GM21786 (cell line): ENCODE data around the gene EIF5AL1.
"Not testable (repeated sequence)": the region's sequence is repeated elsewhere in the genome, so short reads cannot be mapped to it uniquely, and the experiment has no call there.

Source experiments
- ATAC-seq: cut with Tn5 transposase; IDR thresholded peaks from one replicate; pipeline ENCODE4 v1.9.1; 2021; ENCODE audit not compliant: unreplicated experiment

The EIF5AL1 gene

GRCh38 chr10:79487296-79488194, 24.8 kb upstream of the EIF5AL1 start:
- ATAC-seq: peak; percentile 63

- no peak for ATAC-seq
These were observed 24.0 kb upstream of the EIF5AL1 start for GRCh38 chr10:79488336-79488735.

- ATAC-seq: no peak
These were observed 23.5 kb upstream of the EIF5AL1 start for GRCh38 chr10:79488870-79489269.

- ATAC-seq: no peak
These were observed 21.8 kb upstream of the EIF5AL1 start for GRCh38 chr10:79490400-79491142.

- ATAC-seq: no peak
These were observed 21.0 kb upstream of the EIF5AL1 start for GRCh38 chr10:79491143-79491835.

- no peak for ATAC-seq
These were observed 20.1 kb upstream of the EIF5AL1 start for GRCh38 chr10:79492256-79492655.

- ATAC-seq: no peak
These were observed 19.5 kb upstream of the EIF5AL1 start for GRCh38 chr10:79492839-79493238.

- no peak for ATAC-seq
These were observed 18.5 kb upstream of the EIF5AL1 start for GRCh38 chr10:79493806-79494205.

GRCh38 chr10:79494871-79495705, 17.2 kb upstream of the EIF5AL1 start:
- ATAC-seq: no peak

GRCh38 chr10:79495791-79496190, 16.5 kb upstream of the EIF5AL1 start:
- ATAC-seq: no peak

- no peak for ATAC-seq
These were observed 15.4 kb upstream of the EIF5AL1 start for GRCh38 chr10:79496896-79497295.

GRCh38 chr10:79498291-79498829, 14.0 kb upstream of the EIF5AL1 start:
- no peak for ATAC-seq

GRCh38 chr10:79502561-79503309, 9.6 kb upstream of the EIF5AL1 start:
- no peak for ATAC-seq

GRCh38 chr10:79503787-79504186, 8.5 kb upstream of the EIF5AL1 start:
- not testable (repeated sequence) for ATAC-seq

GRCh38 chr10:79504483-79504882, 7.8 kb upstream of the EIF5AL1 start:
- not testable (repeated sequence) for ATAC-seq

- ATAC-seq: peak; percentile 3
These were observed 7.0 kb upstream of the EIF5AL1 start for GRCh38 chr10:79505328-79505727.

- ATAC-seq: peak; percentile 47
These were observed 6.5 kb upstream of the EIF5AL1 start for GRCh38 chr10:79505829-79506228.

- ATAC-seq: no peak
These were observed 4.7 kb upstream of the EIF5AL1 start for GRCh38 chr10:79507440-79508167.

GRCh38 chr10:79508245-79508644, 4.1 kb upstream of the EIF5AL1 start:
- ATAC-seq: not testable (repeated sequence)
